H1 (cell line): ENCODE results near the gene REC8. TPM values are rescaled to one million over a fixed set of nuclear protein-coding genes. Genes with fewer than 3 reads are reported as not detected.
A peak's percentile ranks its signal among the peaks of the same experiment; 100 is the strongest.

Source experiments
- CTCF ChIA-PET: fragments of 300-600 bp; sonication (Branson Sonifier 250); formaldehyde crosslinking; loops from one replicate; lab custom pipeline; 2021; ENCODE audit not compliant: partially characterized antibody; lab: Charles Lee
- POLR2A ChIA-PET: fragments of 300-600 bp; sonication (Branson Sonifier 250); formaldehyde crosslinking; loops from one replicate; lab custom pipeline; 2021; ENCODE audit warnings: inconsistent platforms; ENCODE audit not compliant: partially characterized antibody; lab: Charles Lee
- DNase-seq, 2 experiments: peaks; one replicate each; pipeline versions ENCODE4 v3.0.0 to v3.0.0-alpha.2; 2010 to 2022; ENCODE audit warnings: low spot score in 2 of 2, low read depth in 1 of 2, mixed read lengths in 1 of 2
- FAIRE-seq: peaks from 2 replicates; lab custom pipeline; 2011; peaks lifted over from hg19 to GRCh38; lab: Jason Lieb, UNC
- H2AFZ ChIP-seq: 2 replicates; pipeline ENCODE4 v1.8.1; 2012; ENCODE audit warnings: low read length, inconsistent platforms
- H2AK5ac ChIP-seq: 2 replicates; pipeline ENCODE4 v1.6.1; 2013; ENCODE audit warnings: low read depth, low read length
- H2BK120ac ChIP-seq: replicated peaks from 2 replicates; pipeline ENCODE3; 2013; ENCODE audit warnings: low read depth, low read length, inconsistent platforms
- H2BK12ac ChIP-seq: 2 replicates; pipeline ENCODE4 v1.6.1; 2013; ENCODE audit warnings: low read depth, low read length
- H2BK15ac ChIP-seq: 2 replicates; pipeline ENCODE4 v1.6.1; 2013; ENCODE audit warnings: low read length
- H2BK20ac ChIP-seq: 2 replicates; pipeline ENCODE4 v1.6.1; 2013; ENCODE audit warnings: low read length
- H2BK5ac ChIP-seq: 2 replicates; pipeline ENCODE4 v1.6.1; 2013; ENCODE audit warnings: low read depth, low read length
- H3K14ac ChIP-seq: 2 replicates; pipeline ENCODE4 v1.6.1; 2013; ENCODE audit warnings: inconsistent platforms; ENCODE audit not compliant: insufficient read length
- H3K18ac ChIP-seq: 2 replicates; pipeline ENCODE4 v1.6.1; 2013; ENCODE audit warnings: low read length; ENCODE audit errors: extremely low read depth
- H3K23ac ChIP-seq: 2 replicates; pipeline ENCODE4 v1.6.1; 2013; ENCODE audit warnings: inconsistent platforms; ENCODE audit not compliant: insufficient read length
- H3K23me2 ChIP-seq: 2 replicates; pipeline ENCODE4 v1.6.1; 2013; ENCODE audit warnings: low read depth, low read length
- H3K27ac ChIP-seq: 2 replicates; pipeline ENCODE4 v1.6.1; 2011; ENCODE audit warnings: low read depth, low read length, inconsistent platforms
- H3K27me3 ChIP-seq, 4 experiments: replicated peaks in 1 of 4; 1 replicate in 1 of 4; 2 replicates in 3 of 4; pipeline versions ENCODE4 v1.6.1 to v1.8.1; 2011 to 2013; ENCODE audit warnings: low read length in 3 of 4, mild to moderate bottlenecking in 3 of 4, inconsistent platforms in 2 of 4, mixed read lengths in 2 of 4, moderate library complexity in 1 of 4; ENCODE audit not compliant: control insufficient read depth in 3 of 4, insufficient read depth in 3 of 4; ENCODE audit errors: extremely low read depth in 1 of 4
- H3K36me3 ChIP-seq, 4 experiments: 2 replicates each; pipeline versions ENCODE4 v1.6.1 to v1.8.1; 2011 to 2013; ENCODE audit warnings: mild to moderate bottlenecking in 4 of 4, low read length in 3 of 4, moderate library complexity in 2 of 4, control low read depth in 1 of 4, inconsistent platforms in 1 of 4; ENCODE audit not compliant: insufficient read depth in 4 of 4, control insufficient read depth in 2 of 4
- H3K4ac ChIP-seq: replicated peaks from 2 replicates; pipeline ENCODE3; 2013; ENCODE audit warnings: low read length, low read depth, mixed read lengths, inconsistent platforms; ENCODE audit not compliant: insufficient read length
- H3K4me1 ChIP-seq, 4 experiments: replicated peaks in 1 of 4; 1 replicate in 1 of 4; 2 replicates in 3 of 4; pipeline versions ENCODE4 v1.6.1 to v1.8.1; 2011 to 2013; ENCODE audit warnings: low read length in 3 of 4, inconsistent platforms in 2 of 4, mixed read lengths in 1 of 4; ENCODE audit not compliant: insufficient read depth in 4 of 4, control insufficient read depth in 3 of 4
- H3K4me2 ChIP-seq, 2 experiments: 2 replicates each; pipeline versions ENCODE4 v1.6.1 to v1.8.1; 2011 to 2013; ENCODE audit warnings: low read depth in 2 of 2, low read length in 2 of 2, control low read depth in 1 of 2, inconsistent platforms in 1 of 2, mild to moderate bottlenecking in 1 of 2; ENCODE audit not compliant: insufficient read depth in 1 of 2
- H3K4me3 ChIP-seq, 4 experiments: fragments of 200-600, 300-600 bp in 1 of 4; sonication (generic), shearing (Covaris generic), sonication (Bioruptor Twin) in 1 of 4; 2 replicates each; pipeline versions ENCODE4 v1.5.1 to v1.8.1; 2011 to 2016; ENCODE audit warnings: low read length in 4 of 4, low read depth in 3 of 4, control low read depth in 2 of 4, inconsistent platforms in 2 of 4, mild to moderate bottlenecking in 2 of 4, mixed read lengths in 1 of 4, moderate library complexity in 1 of 4; ENCODE audit not compliant: insufficient read depth in 2 of 4; ENCODE audit errors: extremely low read depth in 1 of 4
- H3K56ac ChIP-seq: replicated peaks from 2 replicates; pipeline ENCODE3; 2013; ENCODE audit warnings: low read depth, mild to moderate bottlenecking, mixed read lengths, low read length, inconsistent platforms; ENCODE audit not compliant: insufficient read length
- H3K79me1 ChIP-seq: 2 replicates; pipeline ENCODE4 v1.6.1; 2013; ENCODE audit warnings: low read depth, low read length, control low read depth
- H3K79me2 ChIP-seq, 2 experiments: 2 replicates each; pipeline versions ENCODE4 v1.6.1 to v1.8.1; 2012 to 2013; ENCODE audit warnings: low read length in 2 of 2, mild to moderate bottlenecking in 2 of 2, inconsistent platforms in 1 of 2; ENCODE audit not compliant: insufficient read depth in 2 of 2, control insufficient read depth in 1 of 2
- H3K9ac ChIP-seq, 4 experiments: replicated peaks in 1 of 4; 1 replicate in 1 of 4; 2 replicates in 3 of 4; pipeline versions ENCODE4 v1.6.1 to v1.8.1; 2011 to 2013; ENCODE audit warnings: low read depth in 3 of 4, low read length in 3 of 4, control low read depth in 2 of 4, mild to moderate bottlenecking in 2 of 4, moderate library complexity in 2 of 4, inconsistent platforms in 1 of 4; ENCODE audit errors: extremely low read depth in 1 of 4
- H3K9me3 ChIP-seq, 2 experiments: 2 replicates each; pipeline versions ENCODE4 v1.6.1 to v1.8.1; 2012 to 2013; ENCODE audit warnings: mild to moderate bottlenecking in 2 of 2, moderate library complexity in 2 of 2, control low read depth in 1 of 2, inconsistent platforms in 1 of 2, low read depth in 1 of 2, low read length in 1 of 2, mixed read lengths in 1 of 2; ENCODE audit not compliant: insufficient read depth in 2 of 2
- H4K20me1 ChIP-seq, 2 experiments: replicated peaks in 1 of 2; 2 replicates each; pipeline versions ENCODE3 to v1.8.1; 2011 to 2013; ENCODE audit warnings: inconsistent platforms in 2 of 2, low read length in 2 of 2, mild to moderate bottlenecking in 1 of 2; ENCODE audit not compliant: insufficient read depth in 2 of 2, control insufficient read depth in 1 of 2
- H4K5ac ChIP-seq: 2 replicates; pipeline ENCODE4 v1.6.1; 2013; ENCODE audit warnings: low read length, low read depth, mixed read lengths, inconsistent platforms; ENCODE audit not compliant: insufficient read length
- H4K8ac ChIP-seq: 2 replicates; pipeline ENCODE4 v1.8.0; 2013; ENCODE audit warnings: mild to moderate bottlenecking, moderate library complexity, low read length, inconsistent platforms; ENCODE audit not compliant: insufficient read depth; ENCODE audit errors: extremely low read depth
- H4K91ac ChIP-seq: replicated peaks from 2 replicates; pipeline ENCODE3; 2013; ENCODE audit warnings: low read length, mixed read lengths, inconsistent platforms; ENCODE audit not compliant: insufficient read length
- BRCA1 ChIP-seq: IDR thresholded peaks from 2 replicates; pipeline ENCODE4 v1.6.1; 2012; ENCODE audit warnings: low read depth, low read length, improper control_type of control experiment
- POLR2AphosphoS5 ChIP-seq: IDR thresholded peaks from 2 replicates; pipeline ENCODE4 v1.6.1; 2011; ENCODE audit warnings: low read depth, low read length
- RNF2 ChIP-seq: fragments of 200-900, 300-1000 bp; sonication (generic); IDR thresholded peaks from 2 replicates; pipeline ENCODE4 v1.7.1; 2016; ENCODE audit warnings: borderline replicate concordance, low read depth, mild to moderate bottlenecking, antibody characterized with exemption, low read length; ENCODE audit not compliant: poor library complexity, severe bottlenecking; ENCODE audit errors: missing control alignments
- SIRT6 ChIP-seq: IDR thresholded peaks from one replicate; pipeline ENCODE4 v1.7.1; 2012; ENCODE audit warnings: low read length, inconsistent platforms
- WGBS, 2 experiments: shearing (Covaris generic) in 1 of 2; methylation state at CpG; one replicate each; pipeline versions ENCODE4 v1.1.6 to v1.1.7; 2013 to 2015; ENCODE audit warnings: low lambda C conversion rate in 2 of 2, mixed read lengths in 2 of 2, inconsistent platforms in 1 of 2, low coverage in 1 of 2, missing lambda C conversion rate in 1 of 2; ENCODE audit not compliant: insufficient replicate concordance in 2 of 2, insufficient coverage in 1 of 2, insufficient read length in 1 of 2; ENCODE audit errors: extremely low coverage in 1 of 2, missing lambda C conversion rate in 1 of 2; 5-methylcytosine and 5-hydroxymethylcytosine counted together
- polyA plus RNA-seq, 7 experiments: library from polyadenylated mRNA; depleted of rRNA in 3 of 7; stranded (reverse) in 5 of 7; unstranded in 2 of 7; fragments of >200 nt in 5 of 7; fragments of 200-250 nt in 2 of 7; gene quantifications; 1 replicate in 5 of 7; 2 replicates in 1 of 7; 4 replicates in 1 of 7; pipeline versions ENCODE4 v1.2.1 to v1.2.3, GENCODE V29; 2011 to 2013; ENCODE audit warnings: missing spikeins in 2 of 7, mixed read lengths in 2 of 7
- total RNA-seq: library from RNA; stranded (reverse); fragmentation: NEBNext Ultra II Directional; extraction: Animal tissue kit (Norgen Biotek cat#: 25700); gene quantifications from 2 replicates; pipeline ENCODE4 v1.2.1, GENCODE V29; 2021

REC8 gene
- total and polyA plus RNA-seq, 2 of the 8 experiments (the other 6 are each of a cell fraction or from before 2014, with no cell fraction given) = 9.8 to 28.5 TPM

- Histone ChIP-seq H3K4ac (no peak overlapping the region), H3K56ac (no peak overlapping the region), H3K9ac (no peak overlapping the region), H3K27me3 (no peaks in the 10 kb centered on the region), H3K27ac (no peak overlapping the region), H4K8ac (no peak overlapping the region), H2AK5ac (no peak overlapping the region), H3K79me2 (no peaks in the 10 kb centered on the region), H2AFZ (no peak overlapping the region), H2BK20ac (no peak overlapping the region), H3K36me3 (peaks cover 14 to 58% (median 48%) of the 10 kb centered on the region in 4 experiments), H3K9me3 (no peaks in the 10 kb centered on the region), H2BK5ac (no peak overlapping the region), H3K23ac (no peak overlapping the region), H3K79me1 (0 out of 2 replicates have a peak, but pooled peaks cover 2% of the 10 kb centered on the region), H3K4me3 (no peak overlapping the region), H3K4me2 (no peak overlapping the region), H2BK120ac (no peak overlapping the region), H2BK15ac (no peak overlapping the region), H3K4me1 (no peaks in the 10 kb centered on the region), H4K5ac (no peak overlapping the region), H4K91ac (no peak overlapping the region), H4K20me1 (peaks cover 2 to 15% of the 10 kb centered on the region in 2 experiments), H3K18ac (no peak overlapping the region), H3K23me2 (no peaks in the 10 kb centered on the region), H2BK12ac (no peak overlapping the region), H3K14ac (no peak overlapping the region)
- DNase-seq = no peak
- FAIRE-seq = no peak
- ChIA-PET POLR2A (interaction anchor here (0.6 to 10.7 kb wide), 18 partner anchors 7 to 130 kb away, joined by 3 to 158 read pairs (median 4); partner anchors contain the start of genes CHMP4A, DCAF11, IPO4 and IRF9), CTCF (interaction anchor here (1.1 kb wide), 2 partner anchors 18 to 64 kb away, joined by 3 to 4 read pairs; partner anchors contain the start of gene IRF9)
- WGBS, 2 experiments = 94% methylated on average over 14 of the region's 14 CpGs; no CpG with 5 or more reads in 1 of the 2 experiments
- TF ChIP-seq RNF2 = no peak
- no peak for TF ChIP-seq BRCA1
- no peak for TF ChIP-seq SIRT6
- TF ChIP-seq POLR2AphosphoS5 = peak; percentile 37
Measured at GRCh38 chr14:24179294-24179960, 7.5 kb downstream of the REC8 start.
